Measurements from ENCODE around the gene PRR29.

Gene PRR29

DNA sequence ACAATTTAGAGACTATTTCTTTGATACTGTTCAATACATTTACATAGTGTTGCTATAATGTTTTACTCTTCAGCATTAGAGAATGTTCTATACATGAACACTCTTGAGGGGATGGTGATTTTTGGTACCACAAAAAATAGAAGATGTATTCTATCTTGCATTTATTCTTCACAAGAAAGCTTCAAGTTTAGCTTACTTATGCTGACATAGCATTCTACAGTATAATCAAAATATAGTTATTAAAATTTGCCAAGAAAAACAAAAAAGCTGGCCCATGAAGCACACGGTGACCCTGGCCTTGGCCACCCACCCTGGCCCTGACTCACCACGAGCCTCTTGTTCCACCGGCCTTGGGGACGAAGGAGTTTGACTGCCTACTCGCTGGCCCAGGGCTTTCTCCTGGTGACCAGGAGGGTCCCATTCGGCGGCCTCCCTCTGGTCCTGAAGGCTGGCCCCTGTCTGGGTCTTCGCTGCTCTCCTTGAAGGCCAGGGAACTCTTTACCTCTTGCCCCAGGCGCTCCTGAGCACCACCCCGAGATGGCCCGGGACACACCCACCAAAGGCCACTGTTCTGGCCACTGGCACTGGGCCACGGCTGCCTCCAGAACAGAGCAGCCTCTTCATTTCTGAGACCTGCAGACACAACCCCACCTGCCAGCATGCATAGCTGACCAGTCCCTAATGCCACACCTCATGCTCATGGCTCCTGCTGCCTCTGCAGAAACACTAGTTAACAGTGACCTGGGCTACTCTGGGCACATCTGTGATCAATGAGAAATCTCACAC lies 44.7 kb downstream of the PRR29 start:
- no peak for DNase-seq (ENCODE audit: low spot score)

DNA sequence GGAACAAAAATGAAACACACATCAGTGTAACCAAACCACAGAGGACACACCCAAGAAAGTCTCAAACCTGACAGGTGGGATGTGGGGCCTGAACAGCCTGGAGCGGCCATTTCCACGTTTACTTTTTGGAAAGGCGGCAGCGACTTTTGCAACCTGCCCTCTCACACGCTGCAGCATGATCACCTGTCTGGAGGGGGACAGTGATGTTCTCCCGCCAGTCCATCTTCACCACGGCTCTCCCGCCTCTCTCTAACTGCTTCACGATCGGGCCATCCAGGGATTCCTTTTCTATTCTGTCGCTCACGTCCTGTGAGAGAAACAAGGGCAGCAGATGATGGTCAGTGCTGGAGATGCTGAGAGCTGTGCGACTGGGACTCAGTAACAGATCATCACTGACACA lies 47.0 kb downstream of the PRR29 start:
- no peak for DNase-seq (ENCODE audit: low spot score)

DNA sequence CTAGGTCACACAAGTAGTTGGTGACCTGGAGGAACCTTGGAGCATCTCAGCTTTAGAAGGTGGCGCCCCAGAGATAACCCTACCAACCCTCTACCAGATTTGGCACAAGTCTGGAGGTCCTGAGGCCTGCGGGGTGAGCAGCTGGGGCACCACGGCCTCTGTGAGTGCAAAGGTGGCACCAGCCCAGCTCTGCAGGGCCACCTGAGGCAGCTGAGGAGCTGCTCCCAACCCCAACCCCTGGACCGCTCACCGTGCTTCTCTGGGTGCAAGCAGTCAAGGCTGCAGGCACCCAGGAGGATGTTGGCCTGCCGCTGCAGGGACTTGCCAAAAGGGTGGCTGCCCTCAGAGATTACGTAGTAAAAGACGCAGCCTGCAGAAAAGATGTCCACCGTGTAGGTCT lies 50.7 kb downstream of the PRR29 start:
- DNase-seq (ENCODE audit: low spot score): no peak

DNA sequence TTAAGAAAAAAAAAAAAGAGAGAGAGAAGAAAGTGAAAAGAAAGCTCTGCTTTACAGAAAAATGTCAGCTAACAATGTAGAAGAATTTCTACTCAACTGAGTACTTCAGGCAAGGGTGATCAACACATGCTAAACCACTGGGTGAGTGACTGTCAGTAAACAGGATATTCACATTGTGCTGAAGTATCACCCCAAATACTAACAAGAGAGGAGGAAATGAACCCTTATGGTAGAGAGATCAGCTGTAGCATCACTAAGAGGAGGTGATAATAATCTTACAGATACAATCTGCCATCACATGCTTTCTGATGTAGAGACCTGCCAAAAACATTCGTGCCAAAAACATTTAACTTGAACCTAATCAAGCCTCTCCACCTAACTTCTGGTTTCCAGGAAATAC lies 53.0 kb downstream of the PRR29 start:
- no peak for DNase-seq (ENCODE audit: low spot score)

DNA sequence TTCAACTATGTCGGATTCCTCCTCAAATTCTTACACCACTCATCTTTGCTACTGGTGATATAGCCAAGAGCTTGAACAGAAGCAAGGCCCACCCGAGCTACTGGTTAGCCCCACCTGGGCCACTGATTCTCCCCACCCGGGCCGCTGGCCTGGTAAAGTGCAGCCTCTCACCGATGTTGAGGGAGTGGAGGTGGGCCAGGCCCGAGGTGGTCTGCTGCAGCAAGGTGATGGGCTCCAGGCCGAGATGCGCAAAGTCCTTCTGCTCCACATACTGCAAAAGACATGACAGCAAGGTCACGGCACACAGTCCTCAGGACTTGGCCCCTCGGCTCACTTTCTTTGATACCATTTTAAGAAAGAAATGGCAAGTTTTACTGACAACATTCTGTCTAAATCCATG lies 55.0 kb downstream of the PRR29 start:
- no peak for DNase-seq (ENCODE audit: low spot score)
